A673 (cell line): Measurements from ENCODE around the gene GUK1.

ENCODE experiments used
- EZH2 ChIP-seq: fragments of 200-600 bp; sonication (generic); IDR thresholded peaks from 2 replicates; pipeline ENCODE4 v1.6.1; 2017; ENCODE audit warnings: borderline replicate concordance, low read depth, mild to moderate bottlenecking, mixed read lengths, antibody characterized with exemption, low read length; ENCODE audit not compliant: poor library complexity, severe bottlenecking
- TF ChIP-seq, protein P1 (sequence below): fragments of 300-800, 200-600 bp; sonication (generic); conservative IDR thresholded peaks from 2 replicates; pipeline ENCODE4 v1.5.1; 2017; ENCODE audit warnings: low read depth, mild to moderate bottlenecking, antibody characterized with exemption, low read length, moderate library complexity, mixed read lengths

DNA sequence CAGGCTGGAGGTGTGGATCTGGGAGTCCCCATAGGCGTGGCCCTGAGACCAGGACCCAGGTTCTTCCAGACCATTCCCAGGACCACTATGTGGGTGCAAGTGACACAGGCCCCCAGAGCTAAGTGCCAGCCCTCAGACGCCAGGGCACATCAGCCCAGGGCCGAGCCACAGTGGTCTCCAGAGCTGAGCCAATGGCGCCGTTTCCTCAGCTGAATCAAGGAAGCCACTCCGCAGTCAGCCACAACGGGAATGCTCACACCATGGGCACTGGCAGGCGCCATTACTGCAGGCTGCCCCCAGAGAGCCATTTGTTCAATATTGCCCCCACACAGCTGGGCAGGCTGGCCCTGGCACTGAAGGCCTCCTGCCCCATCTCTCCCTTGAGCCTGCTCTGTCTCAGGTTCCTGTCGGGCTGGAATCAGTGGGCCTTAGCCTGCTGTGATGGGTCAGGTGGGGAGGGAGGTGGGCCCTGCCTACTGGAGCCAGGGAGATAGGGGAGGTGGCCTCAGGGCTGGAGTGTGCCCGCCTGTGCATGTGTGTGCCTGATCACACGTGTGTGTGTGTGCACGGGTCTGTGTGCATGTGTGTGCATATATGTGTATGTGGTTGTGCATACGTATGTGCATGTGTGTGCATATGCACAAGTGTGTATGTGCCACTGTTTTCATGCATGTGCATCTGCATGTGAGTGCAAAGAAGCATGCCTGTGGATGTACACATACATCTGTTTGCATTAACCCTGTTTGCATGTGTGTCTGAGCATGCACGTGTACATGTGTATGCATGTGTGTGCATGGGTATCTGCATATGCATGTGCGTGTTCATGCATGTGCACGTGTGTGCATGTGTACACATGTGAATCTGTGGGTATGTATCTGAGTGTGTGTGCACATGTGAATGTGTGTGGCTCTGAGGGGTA is 15.8 kb downstream of the GUK1 start:
- TF ChIP-seq, protein P1, sequence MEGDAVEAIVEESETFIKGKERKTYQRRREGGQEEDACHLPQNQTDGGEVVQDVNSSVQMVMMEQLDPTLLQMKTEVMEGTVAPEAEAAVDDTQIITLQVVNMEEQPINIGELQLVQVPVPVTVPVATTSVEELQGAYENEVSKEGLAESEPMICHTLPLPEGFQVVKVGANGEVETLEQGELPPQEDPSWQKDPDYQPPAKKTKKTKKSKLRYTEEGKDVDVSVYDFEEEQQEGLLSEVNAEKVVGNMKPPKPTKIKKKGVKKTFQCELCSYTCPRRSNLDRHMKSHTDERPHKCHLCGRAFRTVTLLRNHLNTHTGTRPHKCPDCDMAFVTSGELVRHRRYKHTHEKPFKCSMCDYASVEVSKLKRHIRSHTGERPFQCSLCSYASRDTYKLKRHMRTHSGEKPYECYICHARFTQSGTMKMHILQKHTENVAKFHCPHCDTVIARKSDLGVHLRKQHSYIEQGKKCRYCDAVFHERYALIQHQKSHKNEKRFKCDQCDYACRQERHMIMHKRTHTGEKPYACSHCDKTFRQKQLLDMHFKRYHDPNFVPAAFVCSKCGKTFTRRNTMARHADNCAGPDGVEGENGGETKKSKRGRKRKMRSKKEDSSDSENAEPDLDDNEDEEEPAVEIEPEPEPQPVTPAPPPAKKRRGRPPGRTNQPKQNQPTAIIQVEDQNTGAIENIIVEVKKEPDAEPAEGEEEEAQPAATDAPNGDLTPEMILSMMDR, result no peak
- TF ChIP-seq EZH2, result no peak
